HUES64 (cell line): ENCODE measurements around the gene GRID1.

Experiments used
- H3K27ac ChIP-seq: 2 replicates; pipeline ENCODE4 v1.7.0; 2013; ENCODE audit warnings: low read depth, low read length, inconsistent platforms
- H3K27me3 ChIP-seq: 2 replicates; pipeline ENCODE4 v1.6.1; 2013; ENCODE audit warnings: mild to moderate bottlenecking, low read length; ENCODE audit not compliant: insufficient read depth
- H3K36me3 ChIP-seq: 2 replicates; pipeline ENCODE4 v1.6.1; 2013; ENCODE audit warnings: mild to moderate bottlenecking, low read length; ENCODE audit not compliant: insufficient read depth
- H3K4me1 ChIP-seq: 2 replicates; pipeline ENCODE4 v1.6.1; 2013; ENCODE audit warnings: mild to moderate bottlenecking, low read length, moderate library complexity; ENCODE audit not compliant: insufficient read depth
- H3K4me3 ChIP-seq: 2 replicates; pipeline ENCODE4 v1.5.1; 2013; ENCODE audit warnings: mild to moderate bottlenecking, low read length, moderate library complexity
- H3K9ac ChIP-seq: 2 replicates; pipeline ENCODE4 v1.6.1; 2013; ENCODE audit warnings: mild to moderate bottlenecking, low read depth, low read length
- H3K9me3 ChIP-seq: 2 replicates; pipeline ENCODE4 v1.6.1; 2013; ENCODE audit warnings: low read depth, low read length; ENCODE audit not compliant: insufficient read depth
- WGBS: fragments of 150-250, 120-280 bp; methylation state at CpG from one replicate; pipeline ENCODE4 v1.1.7; 2013; ENCODE audit warnings: missing lambda C conversion rate; 5-methylcytosine and 5-hydroxymethylcytosine counted together

Gene GRID1

GRCh38 chr10:86306628-86307278 is 59.8 kb downstream of the GRID1 start:
- H3K9ac ChIP-seq, result no peak overlapping the region
- H3K9me3 ChIP-seq, result no peaks in the 10 kb centered on the region
- no peaks in the 10 kb centered on the region for H3K4me1 ChIP-seq
- 41% methylated on average over 5 of the region's 6 CpGs for WGBS
- no peak overlapping the region for H3K27ac ChIP-seq
- no peaks in the 10 kb centered on the region for H3K27me3 ChIP-seq
- H3K36me3 ChIP-seq, result no peaks in the 10 kb centered on the region
- no peak overlapping the region for H3K4me3 ChIP-seq

DNA sequence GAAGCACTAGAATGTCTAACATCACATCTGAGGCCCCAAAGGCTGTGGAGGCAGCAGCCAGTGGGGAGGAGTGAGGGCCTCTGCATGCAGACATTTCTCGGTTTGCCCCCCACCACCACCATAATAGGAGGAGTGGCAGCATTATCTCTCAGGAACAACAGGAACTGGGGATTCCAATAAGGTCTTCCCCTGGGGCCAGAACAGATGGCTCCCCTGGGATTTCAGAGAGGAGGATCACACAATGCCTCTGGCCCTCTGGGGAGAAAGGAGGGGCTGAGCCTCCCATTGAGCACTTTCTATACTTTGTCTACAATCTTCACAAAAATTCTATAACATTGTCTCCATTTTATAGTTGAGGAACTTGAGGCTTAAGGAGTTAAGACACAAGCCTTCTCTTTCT is 61.1 kb downstream of the GRID1 start:
- H3K27ac ChIP-seq, result no peak overlapping the region
- WGBS, result no CpG with 5 or more reads among the region's 1 CpG
- H3K4me1 ChIP-seq, result no peaks in the 10 kb centered on the region
- H3K36me3 ChIP-seq, result no peaks in the 10 kb centered on the region
- no peaks in the 10 kb centered on the region for H3K9me3 ChIP-seq
- H3K27me3 ChIP-seq, result no peaks in the 10 kb centered on the region
- H3K9ac ChIP-seq, result no peak overlapping the region
- H3K4me3 ChIP-seq, result no peak overlapping the region

DNA sequence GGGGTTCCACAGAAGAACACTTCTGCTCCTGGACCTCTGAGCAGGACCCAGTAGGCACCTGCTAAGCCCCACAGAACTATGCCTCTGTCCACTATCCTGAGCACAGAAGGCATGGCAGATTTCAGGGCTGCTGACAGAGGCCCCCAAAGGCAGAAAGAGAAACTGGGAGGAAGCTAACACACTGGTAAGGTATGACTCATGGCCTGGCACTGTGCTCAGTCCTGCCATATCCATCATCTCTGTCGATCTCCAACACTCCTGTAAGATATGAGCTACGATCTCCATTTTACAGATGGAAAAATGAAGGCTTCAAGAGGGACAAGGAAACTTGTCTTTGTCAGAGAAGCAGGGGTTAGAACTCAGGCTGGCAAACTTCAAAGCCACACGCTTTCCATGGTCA is 62.2 kb downstream of the GRID1 start:
- Histone ChIP-seq H3K36me3 (no peaks in the 10 kb centered on the region), H3K9ac (no peak overlapping the region), H3K4me1 (no peaks in the 10 kb centered on the region), H3K27me3 (no peaks in the 10 kb centered on the region), H3K27ac (no peak overlapping the region), H3K9me3 (no peaks in the 10 kb centered on the region), H3K4me3 (no peak overlapping the region)
- 96% methylated on average over 3 of the region's 3 CpGs for WGBS

DNA sequence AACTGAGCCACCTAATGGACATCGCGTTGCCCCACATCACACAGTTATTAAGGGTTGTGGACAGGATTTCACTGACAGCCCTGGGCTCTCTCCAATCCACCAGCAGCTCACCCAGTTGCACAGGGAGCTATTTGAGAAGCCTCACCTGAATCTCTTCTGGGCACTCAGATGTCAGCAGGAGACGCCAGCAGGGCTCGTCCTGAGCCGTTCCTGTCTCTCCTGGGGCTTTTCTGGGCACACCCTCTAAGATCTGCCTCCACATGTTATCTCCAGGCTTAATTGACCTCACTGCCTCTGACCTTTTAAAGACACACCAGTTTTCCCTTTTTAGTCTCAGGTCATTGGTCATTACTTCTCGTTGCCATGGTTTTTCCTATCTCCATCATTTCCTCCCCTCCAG is 63.0 kb downstream of the GRID1 start:
- H3K4me3 ChIP-seq, result no peak overlapping the region
- H3K9ac ChIP-seq, result no peak overlapping the region
- 81% methylated on average over 6 of the region's 6 CpGs for WGBS
- no peak overlapping the region for H3K27ac ChIP-seq
- no peaks in the 10 kb centered on the region for H3K27me3 ChIP-seq
- no peaks in the 10 kb centered on the region for H3K36me3 ChIP-seq
- H3K4me1 ChIP-seq, result no peaks in the 10 kb centered on the region
- no peaks in the 10 kb centered on the region for H3K9me3 ChIP-seq

DNA sequence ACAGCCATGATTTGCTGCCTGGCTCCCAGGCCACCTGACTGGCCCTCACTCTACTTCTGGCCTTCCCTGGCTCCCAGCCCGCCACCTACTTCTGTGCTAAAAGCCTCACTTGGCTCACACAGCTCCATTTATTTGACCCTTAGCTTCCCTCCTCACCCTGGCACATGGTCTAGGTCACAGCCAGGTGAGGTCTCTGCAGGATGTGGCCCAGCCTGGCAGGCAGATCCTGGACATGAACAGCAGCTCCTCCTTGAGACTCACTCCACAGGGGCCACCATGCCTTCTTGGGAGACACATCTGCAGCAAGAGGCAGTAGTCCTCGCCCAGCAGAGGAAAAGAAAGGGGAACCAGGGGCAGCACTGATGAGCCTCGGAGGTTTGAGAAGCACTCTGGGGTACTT is 64.6 kb downstream of the GRID1 start:
- Histone ChIP-seq H3K4me1 (no peaks in the 10 kb centered on the region), H3K4me3 (no peak overlapping the region), H3K9me3 (no peaks in the 10 kb centered on the region), H3K36me3 (no peaks in the 10 kb centered on the region), H3K27ac (no peak overlapping the region), H3K9ac (no peak overlapping the region), H3K27me3 (no peaks in the 10 kb centered on the region)
- 89% methylated on average over 3 of the region's 3 CpGs for WGBS

GRCh38 chr10:86300931-86301830 is 65.4 kb downstream of the GRID1 start:
- WGBS, result 88% methylated on average over 5 of the region's 5 CpGs
- Histone ChIP-seq H3K27ac (no peak overlapping the region), H3K36me3 (no peaks in the 10 kb centered on the region), H3K4me1 (no peaks in the 10 kb centered on the region), H3K9ac (no peak overlapping the region), H3K4me3 (no peak overlapping the region), H3K27me3 (no peaks in the 10 kb centered on the region), H3K9me3 (no peaks in the 10 kb centered on the region)

GRCh38 chr10:86300399-86300925 is 66.1 kb downstream of the GRID1 start:
- Histone ChIP-seq H3K4me1 (no peaks in the 10 kb centered on the region), H3K9me3 (no peaks in the 10 kb centered on the region), H3K27ac (no peak overlapping the region), H3K36me3 (no peaks in the 10 kb centered on the region), H3K4me3 (no peak overlapping the region), H3K27me3 (no peaks in the 10 kb centered on the region), H3K9ac (no peak overlapping the region)
- 83% methylated on average over 3 of the region's 3 CpGs for WGBS

- H3K4me3 ChIP-seq, result no peak overlapping the region
- 76% methylated on average over 3 of the region's 3 CpGs for WGBS
- no peaks in the 10 kb centered on the region for H3K36me3 ChIP-seq
- no peak overlapping the region for H3K27ac ChIP-seq
- no peaks in the 10 kb centered on the region for H3K4me1 ChIP-seq
- no peak overlapping the region for H3K9ac ChIP-seq
- H3K27me3 ChIP-seq, result no peaks in the 10 kb centered on the region
- H3K9me3 ChIP-seq, result no peaks in the 10 kb centered on the region
Observed at GRCh38 chr10:86299562-86299961, 67.0 kb downstream of the GRID1 start.

DNA sequence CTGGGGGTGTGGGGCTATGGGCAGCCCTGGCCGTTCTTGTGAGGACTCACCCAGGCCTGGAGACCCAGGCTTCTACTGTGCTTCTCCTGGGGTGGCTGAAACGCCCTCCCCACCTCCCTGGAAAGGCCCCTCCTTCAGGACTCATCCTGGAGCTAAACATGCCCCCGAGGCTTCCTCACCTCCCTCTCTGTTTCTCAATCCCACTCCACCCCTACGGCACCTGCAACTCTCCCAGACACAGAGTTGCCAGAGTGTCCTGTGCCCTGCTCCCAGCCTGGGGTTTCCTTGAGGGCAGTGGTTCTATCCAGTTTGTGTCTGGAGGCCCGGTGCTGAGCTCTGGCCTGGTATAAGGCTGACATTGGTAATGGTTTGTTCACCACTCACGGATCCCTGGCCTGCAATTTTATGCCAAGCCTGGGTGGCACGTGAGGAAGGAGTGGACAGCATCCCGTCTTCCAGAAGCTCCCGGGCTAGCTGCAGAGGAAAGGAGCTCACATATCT is 68.0 kb downstream of the GRID1 start:
- 78% methylated on average over 9 of the region's 9 CpGs for WGBS
- H3K27ac ChIP-seq, result no peak overlapping the region
- H3K27me3 ChIP-seq, result no peaks in the 10 kb centered on the region
- H3K4me3 ChIP-seq, result no peak overlapping the region
- peaks cover 6% of the 10 kb centered on the region; the same call in 1 of the 2 replicates for H3K4me1 ChIP-seq
- H3K9me3 ChIP-seq, result no peaks in the 10 kb centered on the region
- no peaks in the 10 kb centered on the region for H3K36me3 ChIP-seq
- H3K9ac ChIP-seq, result no peak overlapping the region

DNA sequence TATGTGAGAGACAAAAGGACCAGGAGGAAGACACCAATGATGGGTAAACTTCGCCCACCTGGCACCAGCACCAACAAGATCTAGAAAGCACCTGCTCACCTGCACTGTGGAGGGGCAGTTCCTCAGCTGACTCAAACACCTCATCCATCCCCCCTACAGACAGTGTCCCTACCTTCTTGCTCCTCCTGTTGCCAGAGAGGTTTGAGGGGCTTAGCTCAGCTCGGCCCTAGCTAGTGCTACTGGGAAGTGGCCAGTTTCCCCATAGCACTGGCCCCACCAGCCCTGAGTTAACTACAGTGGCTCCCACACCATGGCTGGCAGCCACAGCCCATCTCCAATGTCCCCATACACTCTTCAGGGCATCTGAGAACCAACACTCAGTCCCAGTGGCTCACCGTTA is 70.8 kb downstream of the GRID1 start:
- 80% methylated on average over 3 of the region's 3 CpGs for WGBS
- no peak overlapping the region for H3K27ac ChIP-seq
- peaks cover 14% of the 10 kb centered on the region; the same call in 1 of the 2 replicates for H3K4me1 ChIP-seq
- H3K9me3 ChIP-seq, result no peaks in the 10 kb centered on the region
- no peak overlapping the region for H3K4me3 ChIP-seq
- H3K27me3 ChIP-seq, result no peaks in the 10 kb centered on the region
- H3K36me3 ChIP-seq, result no peaks in the 10 kb centered on the region
- no peak overlapping the region for H3K9ac ChIP-seq

DNA sequence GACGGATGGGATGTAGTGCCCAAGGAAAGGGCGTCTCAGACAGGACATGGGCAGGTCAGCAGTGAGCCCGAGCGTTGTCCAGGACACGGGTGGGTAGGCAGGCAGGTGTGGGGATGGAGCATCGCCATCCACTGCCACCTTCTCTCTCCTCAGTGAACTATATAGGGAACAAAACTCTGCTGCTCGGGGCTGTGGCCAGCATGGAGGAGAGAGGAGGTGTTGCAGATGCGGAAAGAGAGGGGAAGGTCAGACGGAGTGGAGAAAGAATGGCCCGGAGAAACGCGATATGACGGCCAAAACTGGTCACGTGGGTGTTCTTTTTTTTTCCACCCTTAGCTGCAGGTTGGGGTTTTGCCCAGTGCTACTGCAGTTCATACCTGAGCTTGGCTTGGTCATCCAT is 71.2 kb downstream of the GRID1 start:
- Histone ChIP-seq H3K27ac (no peak overlapping the region), H3K4me3 (no peak overlapping the region), H3K36me3 (no peaks in the 10 kb centered on the region), H3K9me3 (no peaks in the 10 kb centered on the region), H3K4me1 (peaks cover 14% of the 10 kb centered on the region; the same call in 1 of the 2 replicates), H3K27me3 (no peaks in the 10 kb centered on the region), H3K9ac (no peak overlapping the region)
- 93% methylated on average over 13 of the region's 14 CpGs for WGBS
